GM19395 (cell line): Measurements from ENCODE around the gene OLIG3.

ENCODE experiments used
- ATAC-seq: cut with Tn5 transposase; IDR thresholded peaks from one replicate; pipeline ENCODE4 v1.9.1; 2021; ENCODE audit warnings: mild to moderate bottlenecking, moderate library complexity; ENCODE audit not compliant: unreplicated experiment

Gene OLIG3

GRCh38 chr6:137473598-137473997 lies 20.6 kb downstream of the OLIG3 start:
- no peak for ATAC-seq

GRCh38 chr6:137472641-137473137 lies 21.5 kb downstream of the OLIG3 start:
- ATAC-seq: no peak

GRCh38 chr6:137471986-137472385 lies 22.2 kb downstream of the OLIG3 start:
- ATAC-seq: no peak

GRCh38 chr6:137471497-137471896 lies 22.7 kb downstream of the OLIG3 start:
- ATAC-seq: no peak

DNA sequence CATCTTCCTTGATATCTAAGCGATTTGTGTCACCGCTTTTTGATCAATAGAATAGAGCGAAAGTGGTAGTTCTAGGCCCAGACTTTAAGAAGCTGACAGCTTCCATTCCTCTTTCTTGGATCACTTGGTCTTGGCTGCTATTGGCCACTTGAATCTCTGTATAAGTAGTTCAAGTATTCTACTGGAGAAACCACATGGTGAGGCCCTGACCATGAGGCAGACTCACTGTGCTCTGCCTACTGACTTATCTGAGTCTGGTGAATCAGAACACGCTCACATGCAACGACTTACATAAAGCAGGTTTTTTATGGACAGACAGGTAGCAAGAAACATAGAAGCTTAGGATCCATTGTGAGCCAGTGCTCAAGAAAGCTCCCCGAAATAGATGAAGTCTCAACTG lies 27.0 kb downstream of the OLIG3 start:
- no peak for ATAC-seq

- no peak for ATAC-seq
These were observed 28.7 kb downstream of the OLIG3 start for GRCh38 chr6:137465378-137466009.

DNA sequence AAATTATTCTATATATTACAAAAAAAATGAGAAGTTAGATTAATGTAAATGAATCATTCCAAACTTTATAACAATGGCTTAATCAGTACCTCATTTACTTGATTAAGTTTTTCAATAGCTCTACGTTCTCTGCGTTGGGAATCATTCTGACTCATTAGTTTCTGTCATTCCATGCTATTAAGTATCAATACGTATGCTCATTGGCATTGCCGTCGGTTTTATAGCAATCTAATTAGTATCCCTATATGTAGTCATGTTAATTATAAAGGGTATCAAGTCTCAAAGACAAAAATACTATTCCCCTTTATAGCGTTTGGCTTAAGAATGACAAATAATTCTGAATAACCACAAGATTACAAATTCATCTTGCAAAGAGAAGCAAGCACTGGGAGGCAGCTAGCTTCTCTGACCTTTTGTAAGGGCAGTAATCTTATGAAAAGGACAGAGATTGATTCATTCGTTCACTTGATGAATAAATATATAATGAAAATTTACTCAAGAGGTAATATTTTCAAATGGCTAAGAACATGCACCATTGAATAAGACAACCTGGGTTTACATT lies 41.8 kb downstream of the OLIG3 start:
- no peak for ATAC-seq

GRCh38 chr6:137443901-137444300 lies 50.3 kb downstream of the OLIG3 start:
- ATAC-seq: no peak
